GM23248 (cell line): ENCODE results near the gene SDC3.

Experiments used
- EZH2 ChIP-seq: fragments of 200-600 bp; sonication (generic); IDR thresholded peaks from 2 replicates; pipeline ENCODE4 v1.6.1; 2018; ENCODE audit warnings: antibody characterized with exemption, mild to moderate bottlenecking; ENCODE audit not compliant: insufficient read depth, poor library complexity, severe bottlenecking
- EZH2phosphoT487 ChIP-seq: fragments of 200-600 bp; sonication (generic); IDR thresholded peaks from 2 replicates; pipeline ENCODE4 v1.6.1; 2018; ENCODE audit warnings: antibody characterized with exemption, moderate library complexity, mild to moderate bottlenecking, low read depth; ENCODE audit not compliant: insufficient read depth

DNA sequence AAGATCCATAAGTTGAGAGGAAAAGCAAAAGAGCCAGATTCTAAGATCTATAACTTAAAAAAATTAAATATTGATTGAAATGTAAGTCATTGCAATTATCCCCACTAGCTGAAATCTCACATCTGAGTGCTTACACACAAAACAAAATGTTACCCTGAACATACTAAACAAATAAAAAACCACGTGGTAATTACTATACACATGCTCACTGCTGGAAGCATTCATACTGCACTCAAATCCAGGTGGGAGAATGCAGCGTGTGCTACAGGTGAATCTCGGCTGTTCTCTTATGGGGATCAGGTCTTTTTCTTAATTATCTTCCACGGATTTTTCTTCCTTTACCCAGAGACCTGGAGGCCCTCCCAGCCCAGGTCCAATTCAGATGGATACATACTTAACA lies 74.3 kb downstream of the SDC3 start:
- no peak for TF ChIP-seq EZH2phosphoT487
- no peak for TF ChIP-seq EZH2
